LoVo (cell line): Measurements from ENCODE around the gene TNFRSF13B.
A peak's percentile ranks its signal among the peaks of the same experiment; 100 is the strongest.
"Not testable (repeated sequence)": the region's sequence is repeated elsewhere in the genome, so short reads cannot be mapped to it uniquely, and the experiment has no call there.

Source experiments
- DNase-seq: peaks from one replicate; pipeline ENCODE4 v3.0.0-alpha.2; 2016; ENCODE audit warnings: low spot score

TNFRSF13B gene

DNA sequence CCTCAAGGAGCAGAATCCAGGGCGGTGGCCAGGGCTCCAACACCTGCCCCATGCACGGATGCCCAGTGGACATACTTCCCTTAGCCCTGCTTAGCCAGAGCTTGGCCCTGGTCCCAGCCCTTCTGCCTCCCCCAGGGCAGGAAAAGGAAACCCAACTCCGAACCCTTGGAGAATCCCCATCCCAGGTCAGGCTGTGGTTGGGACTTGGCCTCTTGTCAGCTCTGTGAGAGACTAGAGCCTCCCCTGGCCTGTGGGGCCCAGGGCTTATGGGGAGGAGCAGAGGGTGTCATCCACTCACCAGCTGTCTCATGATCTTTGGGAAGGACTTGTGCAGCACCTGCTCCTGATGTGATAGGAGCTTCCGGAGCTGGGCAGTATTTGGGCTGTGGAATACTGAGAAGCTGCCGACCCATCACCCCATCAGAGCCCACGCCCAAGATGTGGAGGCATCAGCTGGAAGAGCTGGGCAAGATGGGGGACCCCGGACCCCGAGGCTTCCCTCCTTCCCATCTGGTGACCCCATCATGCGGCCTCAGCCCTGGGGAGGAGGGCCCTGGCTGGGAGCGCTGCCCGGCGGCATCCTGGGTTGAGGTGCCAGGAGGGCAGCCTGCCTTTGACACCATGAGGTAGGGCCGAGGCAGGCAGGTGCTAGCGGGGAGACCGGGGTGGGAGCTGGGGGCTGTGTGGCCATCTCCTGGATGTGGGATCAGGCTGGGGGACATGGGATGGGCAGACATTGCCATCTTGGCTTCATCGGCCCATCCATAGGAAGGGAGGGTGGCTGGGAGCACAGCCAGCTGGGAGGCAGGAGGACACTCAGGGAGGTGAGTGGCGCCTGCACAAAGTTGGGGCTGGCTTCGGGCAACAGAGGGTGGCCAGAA is 45.1 kb downstream of the TNFRSF13B start:
- no peak for DNase-seq

DNA sequence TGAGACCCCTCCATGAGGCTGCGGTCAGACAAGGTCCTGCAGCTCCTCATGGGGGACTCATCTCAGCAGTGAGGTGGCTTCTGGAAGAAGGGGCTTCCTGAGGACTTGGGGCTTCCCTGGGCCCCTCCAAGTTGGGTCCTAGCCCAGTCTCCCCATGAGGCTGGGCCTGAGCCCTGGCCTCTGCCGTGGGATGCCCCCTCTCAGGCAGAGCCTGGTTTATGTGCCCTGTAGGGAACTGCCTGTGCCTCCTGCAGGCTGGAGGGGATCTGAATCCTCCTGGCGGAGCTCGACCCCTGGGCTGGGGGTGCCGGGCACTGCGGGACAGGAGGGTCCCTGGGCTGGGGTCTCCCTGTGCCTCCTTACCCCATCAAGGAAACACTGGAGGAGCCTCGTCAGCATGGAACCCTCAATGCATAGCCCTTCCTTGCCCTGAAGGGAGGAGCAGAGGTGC is 45.8 kb downstream of the TNFRSF13B start:
- DNase-seq, result no peak

DNA sequence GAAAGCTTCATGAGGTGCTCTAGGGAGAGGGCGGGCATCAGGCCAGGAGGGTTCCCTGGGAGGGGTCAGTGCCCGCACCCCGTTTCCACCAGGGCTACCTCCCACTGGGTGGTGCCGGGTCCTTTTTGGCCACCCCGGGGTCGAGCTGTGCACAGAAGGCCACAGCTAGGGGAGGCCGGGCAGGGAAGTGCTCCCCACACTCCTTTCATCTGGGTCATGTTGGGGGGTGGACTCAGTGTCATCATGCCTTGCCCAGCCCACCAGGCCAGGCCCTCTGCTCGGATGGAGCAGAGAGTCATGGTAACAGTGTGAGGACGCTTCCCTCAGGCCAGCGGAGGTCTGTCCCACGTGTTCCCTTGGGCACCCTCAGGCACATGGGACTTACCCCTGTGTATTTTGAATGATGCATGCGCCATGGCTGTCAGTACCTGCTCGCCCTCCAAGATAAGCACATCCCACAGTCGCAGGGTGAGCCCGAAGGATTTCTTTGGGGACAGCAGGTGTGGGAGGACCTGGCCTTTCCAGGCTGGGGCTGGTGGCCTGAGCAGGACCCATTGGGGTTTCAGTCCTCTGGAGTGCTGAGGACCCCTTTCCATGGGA is 46.4 kb downstream of the TNFRSF13B start:
- no peak for DNase-seq

DNA sequence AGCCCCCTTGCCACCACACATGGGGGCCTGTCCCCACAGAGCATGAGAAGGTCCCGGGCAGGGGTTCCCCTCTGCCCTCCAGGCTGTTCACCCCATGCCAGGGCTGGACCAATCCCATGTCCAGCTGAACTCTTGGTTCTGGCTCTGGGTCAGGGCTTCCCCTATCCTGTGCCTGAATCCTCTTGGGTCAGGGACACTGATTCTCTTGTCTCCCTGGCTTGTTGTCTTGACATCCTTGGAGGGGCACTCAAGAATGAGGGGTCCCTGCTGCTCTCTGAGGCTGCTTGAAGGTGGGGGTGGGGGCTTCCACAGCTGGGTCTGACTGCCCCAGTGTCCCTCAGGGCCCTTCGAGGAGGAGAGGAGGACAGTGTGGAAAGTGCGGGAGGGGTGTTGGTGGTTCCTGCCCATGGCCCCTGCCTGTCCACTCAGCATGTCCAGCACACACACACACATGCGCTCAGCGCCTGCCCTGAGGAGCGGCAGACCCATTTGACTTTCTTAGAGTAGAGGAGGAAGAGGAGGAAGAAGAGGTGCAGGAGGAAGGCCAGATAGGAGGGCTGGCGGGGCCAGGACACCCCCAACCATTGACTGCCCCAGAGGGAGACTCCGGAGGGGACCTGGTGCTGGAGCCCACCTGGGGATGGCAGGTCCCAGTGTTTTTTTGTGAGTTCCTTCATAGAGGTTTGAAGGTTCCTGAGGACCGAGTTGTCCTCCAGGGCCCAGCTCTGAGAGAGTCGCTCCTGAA is 47.0 kb downstream of the TNFRSF13B start:
- DNase-seq, result no peak

DNA sequence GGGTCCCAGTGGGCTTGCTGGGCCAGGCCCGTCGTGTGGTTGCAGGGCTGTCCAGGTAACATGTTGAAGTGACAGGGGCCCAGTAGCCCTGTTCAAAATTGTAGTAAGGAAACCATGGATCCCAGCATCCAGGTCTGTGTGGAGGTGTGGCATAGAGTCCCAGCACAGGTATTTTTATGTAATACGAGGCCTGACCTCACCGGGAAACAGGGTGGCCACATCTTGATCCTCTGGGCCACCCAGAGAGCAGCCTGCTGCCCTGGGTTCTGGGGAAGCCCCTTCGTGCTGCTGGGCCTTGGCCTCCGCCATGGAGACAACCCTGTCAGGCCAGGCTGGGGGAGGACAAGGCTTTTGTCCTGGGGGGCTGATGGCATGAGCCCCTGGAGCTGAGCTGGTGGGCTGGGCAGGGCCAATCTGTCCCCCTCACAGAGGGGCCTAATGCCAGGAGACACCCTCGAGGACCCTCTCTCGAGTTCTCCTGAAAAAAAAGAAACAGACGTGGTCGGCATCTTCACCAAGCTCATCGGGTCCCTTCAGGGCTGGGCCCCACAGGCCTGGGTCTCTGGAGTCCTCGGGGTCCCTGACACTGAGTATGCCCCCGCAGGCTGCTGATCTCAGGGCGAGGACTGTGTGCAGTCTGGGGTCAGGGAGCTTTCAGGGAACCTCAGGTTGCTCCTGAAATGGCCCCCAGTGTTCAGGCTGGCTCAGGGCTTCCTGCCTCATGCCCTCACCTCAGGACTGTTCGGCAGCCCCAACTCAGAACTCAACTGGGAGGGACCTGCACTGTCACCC is 47.8 kb downstream of the TNFRSF13B start:
- no peak for DNase-seq

DNA sequence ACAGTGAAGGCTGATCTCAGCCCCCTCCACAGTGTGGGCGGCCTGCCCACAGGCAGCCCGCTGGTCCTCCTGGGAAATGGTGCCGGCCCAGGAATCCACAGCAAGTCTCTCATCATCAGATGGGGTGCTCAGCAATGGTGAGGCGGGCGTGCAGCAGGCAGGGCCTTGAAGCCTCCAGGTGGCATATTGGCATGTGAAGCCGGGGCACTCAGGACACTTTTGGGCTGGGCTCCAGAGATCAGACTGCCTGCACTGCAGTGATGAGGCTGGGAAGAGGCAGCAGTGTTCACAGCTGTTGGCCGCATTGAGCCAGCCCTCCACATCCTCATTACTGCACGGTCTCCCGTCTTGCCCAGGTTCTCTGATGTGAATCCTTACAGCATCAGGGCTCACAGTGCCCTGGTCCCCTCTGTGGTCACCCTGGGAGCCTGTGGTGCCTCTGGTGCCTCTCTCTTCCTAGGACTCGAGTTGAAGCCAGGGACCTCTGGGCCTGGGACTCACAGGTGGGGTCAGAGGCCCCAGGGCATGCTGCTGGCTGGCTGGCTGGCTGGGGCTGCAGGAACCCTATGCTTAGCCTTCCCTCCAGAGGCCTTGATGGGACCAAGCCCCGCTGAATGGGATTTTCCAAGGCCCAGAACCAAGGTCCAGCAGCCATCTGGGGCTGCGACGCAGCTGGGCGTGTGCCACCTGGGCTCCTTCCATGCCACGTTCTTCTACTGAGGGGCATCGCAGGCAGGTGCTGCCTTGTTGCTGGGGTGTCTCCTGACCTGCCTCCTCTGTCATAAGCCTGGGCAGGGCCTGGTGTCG is 48.6 kb downstream of the TNFRSF13B start:
- DNase-seq, result no peak

DNA sequence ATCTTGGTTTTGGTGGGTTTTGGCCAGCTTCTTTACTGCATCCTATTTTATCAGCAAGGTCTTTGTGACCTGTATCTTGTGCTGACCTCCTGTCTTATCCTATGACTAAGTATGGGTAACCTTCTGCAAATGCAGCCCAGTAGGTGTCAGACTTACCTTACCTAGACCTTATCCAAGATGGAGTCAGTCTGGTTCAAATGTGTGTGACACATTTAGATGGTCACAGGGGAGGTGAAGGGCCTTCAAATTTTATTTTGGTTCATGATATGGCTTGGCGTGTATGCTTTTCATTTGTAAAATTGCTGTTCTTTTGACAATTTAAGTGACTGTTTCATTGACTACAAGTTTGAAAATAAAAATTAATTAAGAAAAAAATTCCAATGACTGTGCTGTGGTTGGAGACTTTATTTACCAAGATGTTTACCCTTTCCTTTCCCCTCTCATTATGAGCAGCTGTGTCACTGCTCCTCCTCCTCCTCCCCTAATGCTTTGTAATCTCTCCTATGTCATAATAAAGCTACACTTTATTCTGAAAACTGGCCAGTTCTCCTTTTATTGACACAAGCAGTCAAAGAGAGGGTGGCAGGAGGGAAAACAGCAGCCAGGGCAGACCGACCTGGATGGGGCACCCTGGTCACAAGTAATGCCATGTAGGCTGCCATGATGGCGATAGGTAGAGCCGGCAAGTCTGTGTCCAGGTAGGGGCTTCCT is 49.4 kb downstream of the TNFRSF13B start:
- no peak for DNase-seq

DNA sequence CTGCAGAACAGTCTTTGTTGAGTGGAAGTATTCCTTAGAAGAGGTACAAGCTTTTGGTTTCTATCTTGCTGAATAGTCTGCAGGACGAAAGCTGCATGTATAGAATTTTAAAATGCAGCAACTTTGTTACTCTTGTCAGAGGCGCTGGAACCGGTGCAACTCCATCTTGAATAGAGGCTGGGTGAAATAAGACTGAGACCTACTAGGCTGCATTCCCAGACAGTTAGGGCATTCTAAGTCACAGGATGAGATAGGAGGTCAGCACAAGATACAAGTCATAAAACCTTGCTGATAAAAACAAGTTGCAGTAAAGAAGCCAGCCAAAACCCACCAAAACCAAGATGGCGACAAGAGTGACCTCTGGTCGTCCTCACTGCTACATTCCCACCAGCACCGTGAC is 50.5 kb downstream of the TNFRSF13B start:
- DNase-seq, result not testable (repeated sequence)

DNA sequence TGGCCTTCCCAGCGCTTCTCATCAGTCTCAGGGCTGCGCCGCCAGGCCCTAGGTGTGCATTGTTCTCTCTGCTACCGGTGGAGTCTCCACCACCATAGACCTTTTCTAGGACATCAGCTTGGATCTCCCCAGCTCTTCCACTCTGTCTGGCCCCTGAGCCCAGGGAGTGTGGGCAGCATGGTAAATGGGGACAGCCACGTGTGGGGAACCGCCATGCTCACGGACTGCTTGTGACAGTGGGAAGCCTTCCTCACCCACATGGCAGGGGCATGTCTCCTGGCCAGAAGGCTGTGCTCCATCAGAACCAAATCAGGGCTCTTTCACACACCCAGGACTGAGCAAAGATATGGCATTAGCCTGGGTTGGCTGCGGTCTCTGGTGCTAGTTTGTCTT is 51.3 kb downstream of the TNFRSF13B start:
- DNase-seq, result no peak

DNA sequence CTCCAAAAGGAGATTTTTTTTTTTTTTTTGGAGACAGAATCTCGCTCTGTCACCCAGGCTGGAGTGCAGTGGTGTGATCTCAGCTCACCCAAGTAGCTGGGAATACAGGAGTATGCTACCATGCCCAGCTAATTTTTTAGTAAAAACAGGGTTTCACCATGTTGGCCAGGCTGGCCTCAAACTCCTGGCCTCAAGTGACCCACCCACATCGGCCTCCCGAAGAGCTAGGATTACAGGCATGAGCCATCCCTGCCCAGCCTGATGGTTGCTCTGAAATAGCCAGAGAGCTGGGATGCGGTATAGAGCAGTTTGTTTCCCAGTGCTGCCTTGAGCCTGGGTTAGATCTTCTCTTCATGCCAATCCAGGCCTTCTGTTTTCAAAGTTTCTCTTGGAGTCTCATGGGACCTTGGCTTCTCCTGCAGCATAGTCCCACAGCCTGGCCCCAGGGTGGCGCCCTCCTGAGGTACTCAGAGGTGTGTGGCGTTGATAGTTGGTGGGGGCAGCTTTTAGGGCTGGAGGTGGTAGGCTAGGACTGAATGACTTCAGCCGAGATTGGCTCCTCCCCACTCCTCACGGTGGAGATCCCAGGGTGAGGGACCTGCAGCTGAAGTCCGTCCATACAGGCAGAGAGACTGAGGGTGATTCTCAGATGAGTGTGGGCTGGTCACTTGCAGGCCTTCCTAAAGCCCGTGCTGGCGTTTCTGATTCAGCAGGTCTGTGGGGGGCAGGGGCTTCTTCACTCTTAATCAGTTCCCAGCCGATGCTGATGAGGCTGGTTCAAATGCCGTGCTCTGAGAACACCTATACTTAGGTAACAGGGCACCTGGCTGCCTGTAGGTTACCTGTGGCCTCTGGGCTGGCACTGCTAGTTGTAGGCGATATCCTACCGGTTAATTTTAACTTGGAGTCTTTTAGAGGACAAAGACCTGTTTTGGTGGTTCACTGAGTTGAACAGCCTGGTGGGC is 52.0 kb downstream of the TNFRSF13B start:
- no peak for DNase-seq

DNA sequence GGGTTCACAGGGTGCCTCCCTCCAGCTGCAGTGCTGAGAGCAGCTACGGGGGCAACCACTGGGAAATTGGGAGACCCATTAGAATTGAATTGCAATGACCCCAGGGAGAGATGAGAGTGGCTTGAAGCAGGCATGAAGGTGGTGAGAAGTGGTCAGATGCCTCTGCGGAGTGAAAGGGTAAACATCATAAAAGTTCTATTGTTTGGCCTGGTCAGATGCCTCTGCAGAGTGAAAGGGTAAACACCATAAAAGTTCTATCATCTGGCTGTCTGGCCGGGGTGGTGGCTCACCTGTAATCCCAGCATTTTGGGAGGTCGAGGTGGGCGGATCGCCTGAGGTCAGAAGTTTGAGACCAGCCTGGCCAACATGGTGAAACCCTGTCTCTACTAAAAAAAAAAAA is 53.5 kb downstream of the TNFRSF13B start:
- DNase-seq, result peak; percentile 9

DNA sequence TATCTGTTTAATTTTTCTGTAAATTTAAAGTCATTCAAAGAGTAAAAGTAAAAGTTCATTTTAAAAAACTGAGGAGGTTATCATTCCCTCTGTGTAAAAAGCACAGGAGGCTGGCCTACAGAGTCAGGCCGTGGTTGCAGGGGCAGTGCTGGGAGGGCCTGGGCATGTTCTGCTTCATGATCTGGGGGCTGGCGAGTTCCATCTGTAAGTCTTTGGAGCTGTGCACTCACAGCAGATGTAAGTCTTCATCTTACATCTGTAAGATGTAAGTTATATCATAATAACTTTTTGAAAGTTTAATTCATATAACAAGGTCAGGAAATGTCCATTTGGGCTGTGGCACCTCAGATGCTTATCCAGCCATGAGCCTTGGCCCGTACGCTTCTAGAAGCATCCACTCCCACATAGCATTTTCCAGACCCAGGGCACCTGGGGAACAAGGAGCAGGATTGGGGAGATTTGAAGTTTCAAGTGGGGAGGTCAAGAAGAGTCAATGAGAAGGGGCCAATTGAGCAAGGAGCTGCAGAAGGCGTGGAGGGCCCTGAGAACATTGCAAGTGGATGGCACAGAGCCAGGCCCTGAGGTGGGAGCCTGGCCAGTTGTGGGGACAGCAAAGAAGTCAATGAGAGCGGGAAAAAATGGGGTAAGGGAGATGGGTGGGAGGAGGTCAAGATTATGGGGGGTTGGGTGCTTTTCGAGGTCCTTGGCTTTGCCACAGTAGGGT is 54.1 kb downstream of the TNFRSF13B start:
- no peak for DNase-seq

DNA sequence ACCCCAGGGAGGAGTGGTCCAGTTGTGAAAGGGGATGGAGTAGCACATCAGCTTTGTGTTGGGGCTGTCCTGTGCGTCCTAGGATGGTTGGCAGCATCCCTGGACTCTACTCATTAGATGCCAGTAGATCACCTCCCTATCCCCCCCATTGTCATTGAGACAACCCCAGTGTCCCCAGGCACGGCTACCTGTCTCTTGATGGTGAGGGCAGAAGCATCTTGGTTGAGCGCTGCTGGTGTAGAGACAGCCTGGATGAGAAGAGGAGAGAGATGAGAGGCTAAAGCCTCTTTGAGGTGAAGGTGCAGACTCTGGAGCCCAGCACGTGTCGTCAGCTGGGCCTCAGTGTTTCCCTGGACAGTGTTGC is 55.4 kb downstream of the TNFRSF13B start:
- no peak for DNase-seq

DNA sequence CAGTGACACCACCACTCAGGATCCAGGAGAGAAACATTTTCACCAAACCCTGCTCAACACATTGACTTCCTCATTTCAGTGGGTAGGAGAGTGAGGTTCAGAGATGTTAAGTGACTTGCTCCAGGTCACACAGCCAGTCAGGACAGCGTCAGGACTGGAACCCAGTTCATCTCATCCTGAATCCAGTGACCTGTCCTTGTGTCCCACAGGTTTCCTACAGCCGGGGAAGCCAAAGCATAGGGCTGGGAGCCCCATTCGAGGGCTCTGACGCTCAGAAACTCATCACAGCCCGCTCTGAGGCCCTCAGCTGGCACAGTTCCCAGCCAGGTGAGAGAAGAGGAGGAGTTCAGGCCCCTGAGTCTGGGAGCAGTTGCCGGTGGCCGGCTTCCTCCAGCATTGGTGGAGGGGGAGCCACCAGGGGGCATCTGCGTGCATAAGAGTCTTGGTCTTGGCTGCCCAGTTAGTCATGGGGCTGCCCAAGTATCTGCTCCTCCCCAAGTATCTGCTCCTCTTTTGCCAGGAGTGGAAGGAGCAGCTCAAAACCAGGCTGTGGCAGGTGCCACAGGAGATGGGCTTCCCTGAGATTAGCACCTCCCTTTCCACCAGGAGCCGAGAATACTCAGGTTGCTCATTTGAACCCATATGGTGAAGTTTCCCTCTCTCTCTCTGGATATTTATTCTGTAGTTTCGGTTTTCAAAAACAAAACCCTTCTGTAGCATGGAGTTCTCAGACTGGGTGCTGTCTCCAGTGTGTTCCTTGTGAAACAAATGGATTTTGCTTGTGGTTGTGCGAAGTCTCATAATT is 56.0 kb downstream of the TNFRSF13B start:
- peak; percentile 58 for DNase-seq

DNA sequence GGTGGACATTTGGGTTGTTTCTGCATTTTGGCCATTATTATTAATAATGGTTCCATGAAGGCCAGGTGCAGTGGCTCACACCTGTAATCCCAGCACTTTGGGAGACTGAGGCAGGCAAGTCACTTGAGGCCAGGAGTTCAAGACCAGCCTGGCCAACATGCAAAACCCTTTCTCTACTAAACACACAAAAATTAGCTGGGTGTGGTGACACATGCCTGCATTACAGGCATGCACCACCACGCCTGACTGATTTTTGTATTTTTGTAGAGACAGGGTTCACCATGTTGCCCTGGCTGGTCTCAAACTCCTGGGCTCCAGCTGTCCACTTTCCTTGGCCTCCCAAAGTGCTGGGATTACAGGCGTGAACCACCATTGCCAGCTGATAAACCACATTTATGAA is 58.5 kb downstream of the TNFRSF13B start:
- DNase-seq, result no peak

DNA sequence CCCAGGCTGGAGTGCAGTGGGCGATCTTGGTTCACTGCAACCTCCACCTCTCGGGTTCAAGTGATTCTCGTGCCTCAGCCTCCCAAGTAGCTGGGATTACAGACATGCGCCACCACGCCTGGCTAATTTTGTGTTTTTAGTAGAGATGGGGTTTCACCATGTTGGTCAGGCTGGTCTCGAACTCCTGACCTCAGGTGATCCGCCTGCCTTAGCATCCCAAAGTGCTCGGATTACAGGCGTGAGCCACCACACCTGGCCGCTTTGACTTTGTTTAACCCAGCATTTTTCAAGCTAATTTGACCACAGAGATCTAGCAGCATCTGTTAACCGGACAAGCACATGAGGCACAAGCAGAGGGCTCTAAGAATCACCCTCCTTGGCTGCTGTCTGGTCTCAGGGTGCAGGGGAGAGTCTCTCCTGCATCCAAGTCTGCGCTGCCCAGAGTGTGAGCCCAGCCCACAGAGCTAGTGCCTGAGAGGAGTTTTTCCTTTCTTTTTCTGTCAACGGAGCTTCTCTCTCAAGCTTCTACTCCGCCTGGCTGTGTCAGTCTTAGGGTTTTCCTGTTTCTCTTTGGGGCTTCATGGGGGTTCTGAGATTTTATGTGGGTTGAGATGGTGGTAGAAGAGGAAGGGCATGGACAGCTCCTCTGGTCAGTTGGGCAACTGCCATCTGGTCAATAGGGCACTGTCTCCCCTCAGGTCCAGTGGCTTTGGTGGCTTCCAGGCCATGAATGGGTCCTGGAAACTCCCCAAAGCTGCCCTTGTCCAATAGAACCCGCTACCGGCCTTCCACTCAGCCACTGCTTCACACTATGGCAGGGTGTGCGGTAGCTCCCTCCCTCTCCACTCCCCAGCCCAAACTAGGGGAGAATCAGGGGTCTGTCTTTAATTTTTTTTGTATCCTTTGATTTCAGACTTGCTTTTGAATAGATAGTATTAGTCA is 59.6 kb downstream of the TNFRSF13B start:
- no peak for DNase-seq
